ENCODE measurements around the gene SETD1A.

Gene SETD1A

GRCh38 chr16:30957456-30958174, at the start of gene SETD1A:
Gene SETD1A, plus strand, starts transcription at chr16:30957754. Its CDS starts 978 bp downstream, at chr16:30958732.
- DNase-seq = peak; percentile 63

DNA sequence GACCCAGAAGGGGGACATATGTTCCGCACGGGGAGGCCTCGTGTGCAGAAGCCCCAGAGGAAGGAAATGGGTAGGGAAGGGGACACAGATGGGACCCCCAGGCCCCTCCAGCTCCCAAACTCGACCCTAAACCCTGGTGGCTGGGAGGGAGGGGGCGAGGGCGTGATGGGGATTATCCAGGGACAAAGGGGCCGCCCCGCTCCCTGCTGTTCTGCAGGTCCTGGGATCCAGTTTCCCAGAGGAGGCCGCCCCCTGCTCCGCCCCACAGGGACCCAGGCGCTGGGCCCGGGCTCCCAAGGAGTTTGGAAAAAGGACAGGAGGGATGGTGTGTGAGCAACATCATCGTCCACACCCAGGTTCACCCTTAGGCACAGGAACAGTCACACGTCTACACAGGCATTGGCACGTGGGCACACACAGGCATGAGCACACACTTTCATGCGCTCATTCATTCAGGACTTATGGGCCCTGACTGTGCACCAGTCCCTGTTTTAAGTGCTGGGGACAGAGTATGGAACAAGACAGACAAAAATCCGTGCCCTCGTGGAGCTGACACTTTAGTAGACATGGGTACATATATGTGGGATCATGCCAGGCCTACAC, 47.0 kb upstream of the SETD1A start:
- no peak for DNase-seq

- no peak for DNase-seq
These were observed 44.7 kb upstream of the SETD1A start for GRCh38 chr16:30912794-30913412.

DNA sequence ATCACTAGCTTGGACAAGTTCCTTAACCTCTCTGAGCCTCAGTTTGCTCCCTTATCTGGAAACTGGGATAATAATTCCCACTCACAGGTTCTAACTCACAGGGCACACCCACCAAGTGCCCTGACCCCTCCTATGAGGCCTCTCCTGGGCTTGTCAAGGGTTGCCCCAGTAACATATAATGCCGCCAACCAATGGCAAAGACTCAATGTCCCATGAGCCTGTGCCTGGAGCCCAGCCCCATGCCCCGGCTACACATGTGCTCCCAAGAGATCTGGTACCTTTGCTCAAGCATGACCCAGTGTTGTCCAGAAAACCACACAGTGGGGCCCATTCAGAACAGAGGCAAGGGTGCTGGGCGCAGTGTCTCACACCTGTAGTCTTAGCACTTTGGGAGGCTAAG, 42.7 kb upstream of the SETD1A start:
- DNase-seq = no peak

GRCh38 chr16:30918614-30919013, 38.9 kb upstream of the SETD1A start:
- DNase-seq = no peak

DNA sequence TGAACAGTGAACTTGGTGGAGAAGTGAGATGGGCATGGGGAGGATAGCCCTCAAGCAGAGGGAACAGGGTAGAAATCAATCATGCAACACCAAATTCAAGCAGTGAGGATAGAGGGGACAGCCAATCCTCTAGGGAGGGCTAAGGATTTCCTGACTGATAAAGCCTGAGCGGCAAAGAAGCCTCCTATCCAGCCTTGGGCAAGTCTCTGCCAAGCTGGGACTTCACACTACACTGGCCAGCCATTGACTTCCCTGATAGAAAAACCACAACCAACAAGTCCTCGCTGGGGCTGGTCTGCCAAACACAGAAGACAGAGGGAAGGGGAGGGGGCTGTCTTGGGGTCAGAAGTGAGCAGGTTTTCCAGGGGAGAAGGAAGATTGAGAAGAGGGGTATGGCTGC, 36.7 kb upstream of the SETD1A start:
- no peak for DNase-seq

GRCh38 chr16:30921459-30921747, 36.2 kb upstream of the SETD1A start:
- no peak for DNase-seq

DNA sequence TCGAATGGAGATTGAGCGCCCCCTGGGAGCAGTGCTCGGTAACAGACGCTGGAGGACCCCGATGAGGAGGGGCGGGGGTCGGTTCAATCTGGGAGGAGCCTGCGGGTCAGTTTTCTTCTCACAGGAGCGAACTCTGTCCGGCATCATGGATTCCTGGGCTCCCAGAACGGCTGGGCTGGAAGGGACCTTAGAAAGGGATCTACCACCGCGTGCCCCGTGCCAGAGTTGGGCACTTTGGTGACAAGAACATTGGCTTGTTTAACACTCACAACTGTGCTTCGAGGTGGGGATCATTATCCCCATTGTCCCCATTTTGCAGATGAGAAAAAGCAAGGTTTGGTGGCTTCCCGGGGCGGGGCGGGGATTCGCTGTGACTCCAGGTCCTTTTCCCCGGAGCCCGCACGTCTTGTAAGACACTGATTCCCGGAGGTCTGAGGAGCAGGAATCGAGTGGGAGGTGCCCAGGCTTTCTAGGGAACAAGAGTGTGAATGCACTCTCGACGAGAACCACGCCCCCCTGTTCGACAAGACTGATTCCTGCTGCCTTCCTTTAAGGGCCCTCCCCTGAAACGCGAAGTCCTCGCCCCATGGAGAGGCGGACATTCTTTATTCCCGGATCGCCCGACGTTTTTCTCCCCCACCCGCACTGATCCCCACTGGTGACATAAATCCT, 35.7 kb upstream of the SETD1A start:
- DNase-seq = no peak

DNA sequence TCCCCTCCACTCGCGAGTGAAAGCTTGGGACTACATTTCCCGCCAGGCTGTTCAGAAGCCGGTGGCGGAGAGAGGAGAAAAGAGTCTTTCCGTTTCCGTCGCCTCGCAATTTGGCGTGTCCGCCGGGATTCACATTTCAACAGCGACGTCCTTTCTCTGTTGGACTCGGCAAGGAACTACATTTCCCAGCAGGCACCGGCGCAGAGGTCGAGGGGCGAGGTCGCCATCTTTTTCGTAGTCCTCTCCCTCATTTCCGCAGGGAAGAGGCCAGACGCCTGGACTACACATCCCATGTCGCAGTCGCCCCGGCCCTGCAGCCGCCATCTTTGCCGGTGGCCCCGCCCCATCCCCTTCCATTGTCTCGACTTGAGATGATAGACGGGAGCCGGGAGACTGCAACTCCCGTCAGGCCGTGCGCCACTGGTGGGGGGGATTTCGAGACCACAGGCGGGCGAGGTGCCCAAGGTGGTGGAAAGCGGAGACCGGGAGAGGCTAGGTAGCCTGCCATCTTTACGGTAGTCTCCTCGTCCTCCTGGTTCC, 35.1 kb upstream of the SETD1A start:
- peak; percentile 93 for DNase-seq

DNA sequence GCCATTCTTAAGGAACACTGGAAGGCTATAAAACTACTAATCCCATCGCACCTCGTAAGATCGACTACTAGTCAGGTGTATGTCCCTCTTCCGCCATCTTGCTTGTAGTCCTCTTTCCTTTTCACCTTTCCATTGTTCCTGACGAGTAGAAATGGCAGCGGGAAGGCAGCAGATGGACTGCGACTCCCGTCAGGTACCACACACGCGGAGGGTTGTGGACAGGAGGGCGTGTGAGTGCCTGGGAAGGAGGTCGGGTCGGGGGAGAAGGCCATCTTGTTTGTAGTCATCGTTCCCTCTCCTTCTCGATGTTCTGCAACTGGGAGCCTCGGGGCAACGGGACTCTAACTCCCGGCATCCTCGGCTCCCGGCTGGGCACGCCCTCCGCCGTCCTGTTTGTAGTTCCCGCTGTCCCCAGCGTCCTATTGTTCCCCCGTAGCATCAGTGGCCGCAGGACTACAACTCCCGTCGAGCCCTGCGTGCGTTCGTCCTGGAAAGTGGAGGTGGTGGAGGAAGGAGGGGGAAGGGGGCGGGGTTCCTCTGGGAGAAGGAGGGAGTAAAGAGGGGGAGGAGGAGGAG, 34.5 kb upstream of the SETD1A start:
- DNase-seq = peak; percentile 91

GRCh38 chr16:30923554-30924075, 33.9 kb upstream of the SETD1A start, which contains the start of gene FBXL19:
Gene FBXL19, plus strand, starts transcription at chr16:30923572. Its CDS starts 2,183 bp downstream, at chr16:30925755.
- no peak for DNase-seq

DNA sequence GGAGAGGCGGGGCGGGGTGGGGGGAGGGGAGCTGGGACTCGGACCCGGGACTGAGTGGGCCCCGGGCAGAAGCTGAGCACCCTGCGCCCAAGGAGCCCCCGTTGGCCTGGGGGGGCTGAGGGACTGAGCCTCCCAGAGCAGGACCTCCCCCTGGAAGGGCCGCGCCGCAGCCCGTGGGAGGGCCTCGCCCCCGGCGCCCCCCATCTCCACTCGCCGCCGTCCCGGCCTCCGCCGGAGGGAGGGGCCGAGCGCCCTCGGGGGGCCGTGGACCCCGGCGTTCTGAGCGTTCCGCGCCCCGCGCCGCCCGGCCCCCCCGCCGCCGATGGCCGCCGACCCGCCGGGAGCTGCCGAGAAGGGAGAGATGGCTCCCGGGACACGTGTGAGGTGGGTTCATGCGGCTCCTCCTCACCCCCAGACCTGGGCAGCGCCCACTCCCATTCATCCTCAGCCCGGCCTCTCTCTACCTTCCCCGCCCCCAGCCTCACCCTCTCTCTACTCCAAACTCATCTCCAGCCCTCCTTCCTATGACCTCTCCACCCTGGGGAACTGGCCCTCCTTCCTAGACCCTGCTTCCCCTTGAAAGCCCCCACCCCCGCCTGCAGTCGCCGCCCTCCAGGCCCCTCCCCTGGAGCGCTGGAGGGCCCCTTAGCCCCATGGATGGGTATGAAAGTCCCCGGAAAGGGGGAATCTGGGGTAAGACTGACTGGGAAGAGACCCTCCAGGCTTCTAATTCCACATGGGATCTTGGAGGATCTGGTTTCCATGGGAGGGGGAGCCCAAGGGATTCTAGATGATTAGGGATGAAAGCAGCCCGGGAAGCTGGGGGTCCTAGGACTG, 33.3 kb upstream of the SETD1A start:
- no peak for DNase-seq

DNA sequence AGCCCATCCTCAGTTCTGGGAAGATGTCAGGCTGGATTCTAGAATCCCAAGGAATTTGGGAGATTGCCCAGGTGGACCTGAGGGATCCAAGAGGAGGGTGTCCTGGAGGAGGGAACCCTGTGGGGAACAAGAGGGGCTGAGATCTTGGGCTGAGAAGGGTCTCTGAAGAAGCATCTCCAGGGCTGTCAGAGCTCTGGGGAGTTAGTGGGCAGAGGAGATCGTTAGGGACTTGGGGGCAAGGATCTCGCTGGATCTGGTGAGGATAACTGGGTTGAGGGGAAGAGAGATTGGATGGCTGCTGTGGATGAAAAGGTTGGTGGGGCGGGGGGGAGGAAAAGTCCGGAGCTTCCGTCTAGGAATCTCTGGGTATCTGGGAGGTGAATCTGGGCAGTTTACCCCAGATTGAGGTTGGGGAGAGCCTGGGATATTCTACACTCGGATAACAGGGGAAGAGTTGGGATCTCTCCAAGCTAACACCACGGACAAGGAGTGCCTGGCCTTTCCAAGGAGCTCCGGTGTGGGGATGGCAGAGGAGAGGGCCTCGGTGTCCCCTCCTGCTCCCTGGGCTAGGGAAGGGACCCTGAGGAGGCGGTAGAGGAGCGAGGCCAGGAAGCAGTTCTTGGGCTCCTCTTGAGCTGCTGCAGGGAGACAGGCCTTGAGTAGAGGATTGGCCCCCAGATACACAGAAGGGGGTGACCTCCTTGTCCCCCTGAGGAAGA, 32.5 kb upstream of the SETD1A start:
- DNase-seq = no peak

- DNase-seq = no peak
These were observed 31.9 kb upstream of the SETD1A start for GRCh38 chr16:30925632-30925987.

DNA sequence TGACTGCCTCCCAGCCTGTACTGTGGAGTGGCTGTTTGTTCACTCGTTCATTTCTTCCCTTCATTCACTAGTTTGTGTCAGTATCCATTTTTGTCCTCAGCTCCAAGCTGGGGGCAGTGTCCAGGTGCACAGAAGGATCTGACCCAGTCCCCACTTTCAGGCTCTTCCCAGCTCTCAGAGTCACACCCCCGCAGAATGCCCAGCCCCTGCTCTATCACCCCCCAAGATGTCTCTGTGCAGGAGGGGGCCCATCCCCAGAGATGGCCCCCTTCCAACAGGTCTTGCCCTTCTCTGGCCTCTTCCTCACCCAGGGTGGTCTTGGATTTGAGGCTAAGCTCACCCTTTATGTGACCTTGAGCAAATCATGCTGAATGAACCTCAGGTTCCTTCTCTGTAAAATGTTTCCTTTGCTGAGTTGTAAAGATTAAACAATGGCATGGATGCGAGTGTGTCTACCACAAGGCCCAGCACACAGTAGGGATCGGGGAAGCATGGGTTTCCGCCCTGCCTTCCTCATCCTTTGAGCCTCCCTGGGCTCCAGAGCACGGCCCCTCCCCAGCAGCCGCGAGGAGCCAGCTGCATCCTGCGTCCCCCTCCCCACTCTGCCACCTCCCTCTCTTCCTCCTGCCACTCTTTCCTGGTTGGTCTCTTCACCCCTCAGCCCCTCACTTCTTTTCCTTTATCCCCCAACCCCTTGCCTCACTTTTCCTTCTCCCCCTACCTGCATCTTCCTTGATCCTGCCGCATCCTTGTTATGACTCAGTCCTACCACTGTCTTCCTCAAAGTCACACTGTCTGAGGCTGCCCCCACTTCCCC, 31.4 kb upstream of the SETD1A start:
- no peak for DNase-seq

- DNase-seq = no peak
These were observed 30.4 kb upstream of the SETD1A start for GRCh38 chr16:30926937-30927788.

DNA sequence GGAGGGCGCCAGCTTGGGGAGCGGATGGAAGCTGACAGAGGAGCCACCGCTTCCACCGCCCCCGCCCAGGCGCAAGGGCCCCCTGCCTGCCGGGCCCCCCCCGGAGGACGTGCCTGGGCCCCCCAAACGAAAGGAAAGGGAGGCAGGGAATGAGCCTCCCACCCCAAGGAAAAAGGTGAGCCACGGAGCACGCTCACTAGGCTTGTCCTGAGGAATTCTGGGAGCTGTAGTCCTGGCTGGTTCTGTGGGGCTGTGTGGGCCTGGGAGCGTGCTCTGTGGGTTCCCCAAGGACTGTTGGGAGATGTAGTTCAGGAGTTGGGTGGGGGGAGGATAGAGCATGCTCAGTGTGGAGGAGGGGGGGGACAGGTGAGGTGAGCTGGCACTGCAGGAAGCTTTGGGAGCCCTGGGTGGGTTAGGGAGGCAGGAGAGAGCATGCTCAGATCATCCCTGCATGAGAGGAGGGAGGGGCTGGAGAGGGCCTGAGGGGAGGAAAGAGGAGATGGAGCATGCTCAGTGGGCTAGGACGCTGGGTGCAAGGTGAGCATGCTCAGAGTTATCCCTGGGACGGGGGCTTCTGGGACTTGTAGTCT, 29.7 kb upstream of the SETD1A start:
- DNase-seq = no peak

GRCh38 chr16:30928390-30928789, 29.2 kb upstream of the SETD1A start:
- DNase-seq = no peak

DNA sequence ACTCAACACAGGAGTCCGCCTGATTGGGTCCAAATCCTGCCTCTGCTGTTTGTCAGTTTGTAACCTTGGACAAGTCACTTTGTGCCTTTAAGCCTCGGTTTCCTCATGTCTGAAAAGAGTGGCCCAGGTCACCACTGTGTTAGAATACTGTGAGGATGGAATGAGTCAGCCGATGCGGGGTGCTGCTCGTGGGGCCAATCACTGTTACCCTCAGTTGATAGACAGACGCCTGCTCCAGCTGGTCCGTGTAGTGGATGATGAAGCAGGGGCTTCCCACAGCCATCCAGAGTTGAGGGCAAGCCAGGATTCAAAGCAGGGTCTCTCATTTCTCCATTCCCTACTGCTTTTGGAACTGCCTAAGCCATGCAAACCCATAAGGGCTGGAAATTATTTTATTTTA, 28.4 kb upstream of the SETD1A start:
- no peak for DNase-seq
